Keratinocyte (primary cell): ENCODE measurements around the gene ZNF292. TPM values are rescaled to one million over a fixed set of nuclear protein-coding genes. Genes with fewer than 3 reads are reported as not detected.

Experiments
- DNase-seq: peaks from one replicate; pipeline ENCODE4 v3.0.0-alpha.2; 2011; ENCODE audit warnings: low read depth, missing footprints, low spot score
- FAIRE-seq: peaks from 2 replicates; lab custom pipeline; 2011; peaks lifted over from hg19 to GRCh38; lab: Jason Lieb, UNC
- H2AFZ ChIP-seq: 2 replicates; pipeline ENCODE4 v1.6.0; 2012; ENCODE audit warnings: low read length, control low read depth, inconsistent platforms; ENCODE audit not compliant: control insufficient read depth
- H3K27ac ChIP-seq: 2 replicates; pipeline ENCODE4 v1.5.1; 2011; ENCODE audit warnings: low read length; ENCODE audit not compliant: control insufficient read depth, insufficient read depth
- H3K27me3 ChIP-seq: 3 replicates; pipeline ENCODE4 v1.6.0; 2011; ENCODE audit warnings: low read length; ENCODE audit not compliant: control insufficient read depth, insufficient read depth; ENCODE audit errors: extremely low read depth
- H3K36me3 ChIP-seq, 2 experiments: 2 replicates in 1 of 2; 3 replicates in 1 of 2; pipeline ENCODE4 v1.5.1; 2011; ENCODE audit warnings: low read length in 2 of 2, mild to moderate bottlenecking in 1 of 2; ENCODE audit not compliant: control insufficient read depth in 2 of 2, insufficient read depth in 2 of 2; ENCODE audit errors: extremely low read depth in 1 of 2
- H3K4me1 ChIP-seq: 3 replicates; pipeline ENCODE4 v1.5.1; 2011; ENCODE audit warnings: low read length; ENCODE audit not compliant: control insufficient read depth, insufficient read depth; ENCODE audit errors: extremely low read depth
- H3K4me2 ChIP-seq: 3 replicates; pipeline ENCODE4 v1.6.0; 2011; ENCODE audit warnings: low read depth, low read length; ENCODE audit not compliant: control insufficient read depth, insufficient read depth; ENCODE audit errors: extremely low read depth
- H3K4me3 ChIP-seq, 3 experiments: fragments of 200-600 bp in 1 of 3; sonication (generic) in 1 of 3; 2 replicates in 2 of 3; 3 replicates in 1 of 3; pipeline ENCODE4 v1.5.1; 2011 to 2016; ENCODE audit warnings: low read length in 3 of 3, mild to moderate bottlenecking in 3 of 3, control low read depth in 2 of 3, inconsistent platforms in 1 of 3, low read depth in 1 of 3, mixed read lengths in 1 of 3, mixed run types in 1 of 3, moderate library complexity in 1 of 3; ENCODE audit not compliant: control insufficient read depth in 2 of 3, insufficient read depth in 2 of 3; ENCODE audit errors: extremely low read depth in 1 of 3
- H3K79me2 ChIP-seq: 2 replicates; pipeline ENCODE4 v1.6.0; 2012; ENCODE audit warnings: low read length; ENCODE audit not compliant: control insufficient read depth, insufficient read depth
- H3K9ac ChIP-seq: 3 replicates; pipeline ENCODE4 v1.6.0; 2011; ENCODE audit warnings: low read length; ENCODE audit not compliant: control insufficient read depth, insufficient read depth; ENCODE audit errors: extremely low read depth
- H3K9me1 ChIP-seq: 3 replicates; pipeline ENCODE4 v1.6.0; 2011; ENCODE audit warnings: low read length; ENCODE audit not compliant: control insufficient read depth, insufficient read depth; ENCODE audit errors: extremely low read depth
- H3K9me3 ChIP-seq: 2 replicates; pipeline ENCODE4 v1.5.1; 2012; ENCODE audit warnings: low read depth, low read length; ENCODE audit not compliant: control insufficient read depth
- H4K20me1 ChIP-seq: 3 replicates; pipeline ENCODE4 v1.6.0; 2011; ENCODE audit warnings: low read length; ENCODE audit not compliant: control insufficient read depth, insufficient read depth; ENCODE audit errors: extremely low read depth
- EZH2 ChIP-seq: IDR thresholded peaks from one replicate; pipeline ENCODE4 v1.6.1; 2012; ENCODE audit warnings: inconsistent platforms, mild to moderate bottlenecking, low read length, moderate library complexity
- dilution Hi-C: fragments of 300-500 bp; cut with MboI; formaldehyde crosslinking; loops from one replicate; pipeline ENCODE4 v1.7.0; 2020; ENCODE audit warnings: low sequenced_read_pairs; ENCODE audit not compliant: extremely low pct_ligation_motif_present
- polyA plus RNA-seq, 5 experiments: library from polyadenylated mRNA; depleted of rRNA in 3 of 5; stranded (reverse) in 3 of 5; stranded (forward) in 1 of 5; unstranded in 1 of 5; fragments of >200 nt; gene quantifications; 1 replicate in 1 of 5; 2 replicates in 3 of 5; 3 replicates in 1 of 5; pipeline versions ENCODE4 v1.2.1 to v1.2.3, GENCODE V29; 2011 to 2012; ENCODE audit warnings: missing spikeins in 2 of 5, low read depth in 1 of 5, low replicate concordance in 1 of 5
- TF ChIP-seq, protein P1 (sequence below), 3 experiments: IDR thresholded peaks in 1 of 3; conservative IDR thresholded peaks in 1 of 3; optimal IDR thresholded peaks in 1 of 3; 2 replicates in 2 of 3; 3 replicates in 1 of 3; pipeline versions ENCODE3 to v1.5.1; 2011; ENCODE audit warnings: low read length in 3 of 3, mild to moderate bottlenecking in 3 of 3, moderate library complexity in 2 of 3, control low read depth in 1 of 3, inconsistent platforms in 1 of 3; ENCODE audit not compliant: insufficient read depth in 2 of 3; ENCODE audit errors: extremely low read depth in 1 of 3

The ZNF292 gene
- polyA plus RNA-seq, 1 donor (not counting 4 experiments of a cell fraction or from before 2014, with no cell fraction given) = 8.4 TPM

- H3K4me2 ChIP-seq = no peak overlapping the region
- no peaks in the 10 kb centered on the region for H3K9me1 ChIP-seq
- no peaks in the 10 kb centered on the region for H3K36me3 ChIP-seq
- dilution Hi-C loops = no loop called here
- H3K27me3 ChIP-seq = no peaks in the 10 kb centered on the region
- H3K9ac ChIP-seq = no peak overlapping the region
- no peaks in the 10 kb centered on the region for H3K4me1 ChIP-seq
- no peak for FAIRE-seq
- H3K27ac ChIP-seq = no peak overlapping the region
- H3K9me3 ChIP-seq = no peaks in the 10 kb centered on the region
- H3K4me3 ChIP-seq = no peak overlapping the region
- TF ChIP-seq EZH2 = no peak
- TF ChIP-seq, protein P1, sequence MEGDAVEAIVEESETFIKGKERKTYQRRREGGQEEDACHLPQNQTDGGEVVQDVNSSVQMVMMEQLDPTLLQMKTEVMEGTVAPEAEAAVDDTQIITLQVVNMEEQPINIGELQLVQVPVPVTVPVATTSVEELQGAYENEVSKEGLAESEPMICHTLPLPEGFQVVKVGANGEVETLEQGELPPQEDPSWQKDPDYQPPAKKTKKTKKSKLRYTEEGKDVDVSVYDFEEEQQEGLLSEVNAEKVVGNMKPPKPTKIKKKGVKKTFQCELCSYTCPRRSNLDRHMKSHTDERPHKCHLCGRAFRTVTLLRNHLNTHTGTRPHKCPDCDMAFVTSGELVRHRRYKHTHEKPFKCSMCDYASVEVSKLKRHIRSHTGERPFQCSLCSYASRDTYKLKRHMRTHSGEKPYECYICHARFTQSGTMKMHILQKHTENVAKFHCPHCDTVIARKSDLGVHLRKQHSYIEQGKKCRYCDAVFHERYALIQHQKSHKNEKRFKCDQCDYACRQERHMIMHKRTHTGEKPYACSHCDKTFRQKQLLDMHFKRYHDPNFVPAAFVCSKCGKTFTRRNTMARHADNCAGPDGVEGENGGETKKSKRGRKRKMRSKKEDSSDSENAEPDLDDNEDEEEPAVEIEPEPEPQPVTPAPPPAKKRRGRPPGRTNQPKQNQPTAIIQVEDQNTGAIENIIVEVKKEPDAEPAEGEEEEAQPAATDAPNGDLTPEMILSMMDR (optimal IDR thresholded peaks at IDR 0.05 in 1 of 3, IDR thresholded peaks at IDR 0.05 in 1 of 3, conservative IDR thresholded peaks at IDR 0.05 in 1 of 3; ENCODE audit: extremely low read depth in 1 of 3, insufficient read depth in 2 of 3, low read length in 3 of 3) = no peak
- no peak for DNase-seq
- H2AFZ ChIP-seq = no peak overlapping the region
- peaks cover 2% of the 10 kb centered on the region for H4K20me1 ChIP-seq
- H3K79me2 ChIP-seq = peaks cover 62% of the 10 kb centered on the region
These were observed 48.2 kb downstream of the ZNF292 start for GRCh38 chr6:87203448-87204023.

DNA sequence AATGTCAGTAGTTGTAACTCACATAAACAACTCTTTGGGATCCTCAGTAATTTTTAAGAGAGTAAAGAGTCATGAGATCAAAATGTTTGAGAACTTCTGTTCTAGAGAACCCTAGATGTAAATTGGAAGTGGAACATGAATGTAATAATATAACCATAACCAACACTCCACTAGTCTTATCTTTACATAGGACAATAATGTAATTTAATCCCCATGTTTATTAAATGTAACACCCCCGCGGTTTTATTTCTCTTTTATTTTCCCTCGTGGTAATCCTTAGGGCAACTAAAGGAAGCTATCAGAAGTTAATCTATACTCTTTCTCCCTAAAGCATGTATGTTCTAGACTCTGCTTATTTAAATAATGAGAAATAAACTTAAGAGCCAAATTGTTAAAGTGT is 54.4 kb downstream of the ZNF292 start:
- Histone ChIP-seq H2AFZ (no peak overlapping the region), H3K4me2 (no peak overlapping the region), H3K9me3 (no peaks in the 10 kb centered on the region), H3K4me1 (no peaks in the 10 kb centered on the region), H3K27me3 (no peaks in the 10 kb centered on the region), H3K36me3 (no peaks in the 10 kb centered on the region), H4K20me1 (no peaks in the 10 kb centered on the region), H3K9ac (no peak overlapping the region), H3K79me2 (peaks cover 67% of the 10 kb centered on the region), H3K27ac (no peak overlapping the region), H3K9me1 (no peaks in the 10 kb centered on the region), H3K4me3 (no peak overlapping the region)
- DNase-seq (no peak), FAIRE-seq (no peak)
- no peak for TF ChIP-seq EZH2
- TF ChIP-seq, protein P1 (optimal IDR thresholded peaks at IDR 0.05 in 1 of 3, IDR thresholded peaks at IDR 0.05 in 1 of 3, conservative IDR thresholded peaks at IDR 0.05 in 1 of 3; ENCODE audit: extremely low read depth in 1 of 3, insufficient read depth in 2 of 3, low read length in 3 of 3) = no peak
- dilution Hi-C loops = no loop called here
